IMR-90 (cell line): ENCODE results near the gene BBS1. TPM values are rescaled to one million over a fixed set of nuclear protein-coding genes. Genes with fewer than 3 reads are reported as not detected.

ENCODE experiments used
- ATAC-seq: fragments of 200-7000 bp; cut with Tn5 transposase; 2 replicates; pipeline ENCODE4 v1.9.1; 2020; ENCODE audit warnings: low read depth, mild to moderate bottlenecking, moderate library complexity
- BruUV-seq: library from RNA; stranded (reverse); fragments of 400-500 nt; replicated peaks from 2 replicates; lab custom pipeline; 2021; lab: Mats Ljungman, UMichigan
- CTCF ChIA-PET: fragments of 300-600 bp; formaldehyde crosslinking; extraction: SDS; loops from one replicate; lab custom pipeline; 2021; ENCODE audit warnings: antibody characterized with exemption; lab: Yijun Ruan, JAX
- POLR2A ChIA-PET: fragments of 300-600 bp; sonication (Branson Sonifier 250); formaldehyde crosslinking; loops from one replicate; lab custom pipeline; 2022; ENCODE audit warnings: antibody characterized with exemption; ENCODE audit not compliant: unreplicated experiment; lab: Charles Lee
- DNase-seq: peaks from one replicate; pipeline ENCODE4 v3.0.0; 2013
- H2AFZ ChIP-seq: replicated peaks from 2 replicates; pipeline ENCODE3; 2013; ENCODE audit warnings: low read length, mild to moderate bottlenecking; ENCODE audit not compliant: poor library complexity
- H2AK5ac ChIP-seq: 2 replicates; pipeline ENCODE4 v1.6.1; 2013; ENCODE audit warnings: low read depth, low read length, inconsistent platforms
- H2AK9ac ChIP-seq: replicated peaks from 2 replicates; pipeline ENCODE3; 2013; ENCODE audit warnings: mild to moderate bottlenecking, low read depth, low read length, moderate library complexity; ENCODE audit not compliant: poor library complexity
- H2BK120ac ChIP-seq: 2 replicates; pipeline ENCODE4 v1.6.1; 2013; ENCODE audit warnings: low read depth, low read length, inconsistent platforms
- H2BK15ac ChIP-seq: 3 replicates; pipeline ENCODE4 v1.6.1; 2013; ENCODE audit warnings: low read depth, low read length, inconsistent platforms
- H2BK20ac ChIP-seq: 2 replicates; pipeline ENCODE4 v1.6.1; 2013; ENCODE audit warnings: low read depth, mild to moderate bottlenecking, inconsistent platforms, low read length, moderate library complexity
- H2BK5ac ChIP-seq: 2 replicates; pipeline ENCODE4 v1.6.1; 2013; ENCODE audit warnings: mild to moderate bottlenecking, low read depth, low read length, inconsistent platforms; ENCODE audit not compliant: poor library complexity, severe bottlenecking
- H3K14ac ChIP-seq: replicated peaks from 2 replicates; pipeline ENCODE4 v1.6.1; 2013; ENCODE audit warnings: low read depth, low read length, inconsistent platforms
- H3K18ac ChIP-seq: 2 replicates; pipeline ENCODE4 v1.6.1; 2013; ENCODE audit warnings: low read depth, low read length, control low read depth
- H3K23ac ChIP-seq: 2 replicates; pipeline ENCODE4 v1.6.1; 2013; ENCODE audit warnings: low read depth, low read length, inconsistent platforms
- H3K27ac ChIP-seq: 2 replicates; pipeline ENCODE4 v1.5.1; 2013; ENCODE audit warnings: mild to moderate bottlenecking, control low read depth, low read length; ENCODE audit not compliant: insufficient read depth
- H3K27me3 ChIP-seq: 2 replicates; pipeline ENCODE4 v1.6.1; 2013; ENCODE audit warnings: low read length; ENCODE audit not compliant: control insufficient read depth, insufficient read depth
- H3K36me3 ChIP-seq: 2 replicates; pipeline ENCODE4 v1.6.1; 2013; ENCODE audit warnings: low read length, mixed read lengths; ENCODE audit not compliant: control insufficient read depth, insufficient read depth
- H3K4ac ChIP-seq: 2 replicates; pipeline ENCODE4 v1.6.1; 2013; ENCODE audit warnings: low read depth, low read length, inconsistent platforms
- H3K4me1 ChIP-seq: 2 replicates; pipeline ENCODE4 v1.6.1; 2013; ENCODE audit warnings: low read length, mixed read lengths; ENCODE audit not compliant: control insufficient read depth, insufficient read depth
- H3K4me2 ChIP-seq: 2 replicates; pipeline ENCODE4 v1.6.1; 2013; ENCODE audit warnings: low read depth, mild to moderate bottlenecking, control low read depth, low read length, moderate library complexity
- H3K4me3 ChIP-seq: 2 replicates; pipeline ENCODE4 v1.5.1; 2013; ENCODE audit warnings: low read depth, mild to moderate bottlenecking, control low read depth, low read length, moderate library complexity; ENCODE audit not compliant: insufficient read depth
- H3K56ac ChIP-seq: 2 replicates; pipeline ENCODE4 v1.6.1; 2013; ENCODE audit warnings: low read length, inconsistent platforms; ENCODE audit not compliant: insufficient read depth; ENCODE audit errors: extremely low read depth
- H3K79me1 ChIP-seq, 2 experiments: 2 replicates each; pipeline ENCODE4 v1.6.1; 2013; ENCODE audit warnings: low read length in 2 of 2, inconsistent platforms in 1 of 2, low read depth in 1 of 2
- H3K9ac ChIP-seq: 2 replicates; pipeline ENCODE4 v1.6.1; 2013; ENCODE audit warnings: low read depth, low read length, control low read depth
- H3K9me1 ChIP-seq: 2 replicates; pipeline ENCODE4 v1.6.1; 2013; ENCODE audit warnings: low read length, inconsistent platforms; ENCODE audit not compliant: insufficient read depth
- H3K9me3 ChIP-seq: 2 replicates; pipeline ENCODE4 v1.6.1; 2013; ENCODE audit warnings: low read length; ENCODE audit not compliant: control insufficient read depth, insufficient read depth
- H4K20me1 ChIP-seq: 2 replicates; pipeline ENCODE4 v1.6.1; 2013; ENCODE audit warnings: low read length, inconsistent platforms; ENCODE audit not compliant: insufficient read depth
- H4K5ac ChIP-seq: 2 replicates; pipeline ENCODE4 v1.6.1; 2013; ENCODE audit warnings: mild to moderate bottlenecking, low read depth, low read length, control low read depth
- H4K8ac ChIP-seq, 2 experiments: 2 replicates each; pipeline ENCODE4 v1.6.1; 2013; ENCODE audit warnings: low read depth in 2 of 2, low read length in 2 of 2, control low read depth in 1 of 2, inconsistent platforms in 1 of 2
- H4K91ac ChIP-seq: 2 replicates; pipeline ENCODE4 v1.6.1; 2013; ENCODE audit warnings: low read depth, low read length, inconsistent platforms; ENCODE audit not compliant: insufficient read depth
- BHLHE40 ChIP-seq: fragments of 150-350 bp; IDR thresholded peaks from 2 replicates; pipeline ENCODE4 v1.6.1; 2016; ENCODE audit warnings: mild to moderate bottlenecking, low read depth, low read length
- CEBPB ChIP-seq: IDR thresholded peaks from 2 replicates; pipeline ENCODE4 v1.6.1; 2012; ENCODE audit warnings: low read depth, low read length, improper control_type of control experiment
- CHD1 ChIP-seq: IDR thresholded peaks from 2 replicates; pipeline ENCODE4 v1.6.1; 2012; ENCODE audit warnings: low read depth, low read length, improper control_type of control experiment
- FOS ChIP-seq: fragments of 150-350 bp; IDR thresholded peaks from 2 replicates; pipeline ENCODE4 v1.6.1; 2016; ENCODE audit warnings: low read depth, low read length
- MAFK ChIP-seq: IDR thresholded peaks from 2 replicates; pipeline ENCODE4 v1.6.1; 2012; ENCODE audit warnings: low read depth, low read length, improper control_type of control experiment
- MAZ ChIP-seq: IDR thresholded peaks from 2 replicates; pipeline ENCODE4 v1.6.1; 2012; ENCODE audit warnings: low read depth, mild to moderate bottlenecking, low read length, improper control_type of control experiment, moderate library complexity, borderline replicate concordance
- MXI1 ChIP-seq: IDR thresholded peaks from 2 replicates; pipeline ENCODE4 v1.6.1; 2012; ENCODE audit warnings: low read depth, mild to moderate bottlenecking, low read length, moderate library complexity, borderline replicate concordance
- NFE2L2 ChIP-seq: fragments of 150-350 bp; IDR thresholded peaks from 2 replicates; pipeline ENCODE4 v1.6.1; 2016; ENCODE audit warnings: low read depth, mild to moderate bottlenecking, low read length
- POLR2A ChIP-seq: IDR thresholded peaks from 2 replicates; pipeline ENCODE4 v1.6.1; 2012; ENCODE audit warnings: mild to moderate bottlenecking, low read depth, low read length
- RAD21 ChIP-seq: IDR thresholded peaks from 2 replicates; pipeline ENCODE4 v1.6.1; 2012; ENCODE audit warnings: low read length, improper control_type of control experiment
- RCOR1 ChIP-seq: IDR thresholded peaks from 2 replicates; pipeline ENCODE4 v1.6.1; 2012; ENCODE audit warnings: mild to moderate bottlenecking, low read length, improper control_type of control experiment; ENCODE audit not compliant: insufficient replicate concordance
- RFX5 ChIP-seq: IDR thresholded peaks from 2 replicates; pipeline ENCODE4 v1.8.0; 2012; ENCODE audit warnings: low read depth, mild to moderate bottlenecking, low read length, moderate library complexity
- SMC3 ChIP-seq: fragments of 150-350 bp; IDR thresholded peaks from 2 replicates; pipeline ENCODE4 v1.6.1; 2016; ENCODE audit warnings: low read depth, mild to moderate bottlenecking, antibody characterized with exemption, low read length, moderate library complexity
- WGBS, 2 experiments: methylation state at CpG; one replicate each; pipeline versions ENCODE4 v1.1.5 to v1.1.7; 2013; ENCODE audit warnings: missing lambda C conversion rate in 2 of 2; ENCODE audit not compliant: insufficient read length in 1 of 2; ENCODE audit errors: extremely low coverage in 2 of 2; 5-methylcytosine and 5-hydroxymethylcytosine counted together
- dilution Hi-C: fragments of 300-500 bp; cut with HindIII; formaldehyde crosslinking; loops from one replicate; pipeline ENCODE4 v1.14.3; 2018; ENCODE audit warnings: low sequenced_read_pairs; ENCODE audit not compliant: unreplicated experiment
- in situ Hi-C: fragments of 300-500 bp; cut with MboI; formaldehyde crosslinking; loops from 3 replicates; pipeline ENCODE4 v1.14.3; 2019; ENCODE audit warnings: low sequenced_read_pairs, inconsistent platforms, mixed read lengths
- intact Hi-C: fragments of 100-400 bp; cut with micrococcal nuclease; formaldehyde crosslinking; loops from 2 replicates; pipeline ENCODE4 v1.10.0; 2022
- polyA plus RNA-seq, 3 experiments: library from polyadenylated mRNA; depleted of rRNA; stranded (reverse); fragments of >200 nt; gene quantifications; 2 replicates each; pipeline ENCODE4 v1.2.3, GENCODE V29; 2012; ENCODE audit warnings: low replicate concordance in 1 of 3
- total RNA-seq: library from RNA; depleted of rRNA; stranded (reverse); fragments of >200 nt; gene quantifications from 2 replicates; pipeline ENCODE4 v1.2.3, GENCODE V29; 2012
- TF ChIP-seq, protein P1 (sequence below): fragments of 150-350 bp; IDR thresholded peaks from 2 replicates; pipeline ENCODE4 v1.6.1; 2016; ENCODE audit warnings: low read depth, mild to moderate bottlenecking, low read length, moderate library complexity, borderline replicate concordance
- TF ChIP-seq, protein P2 (sequence below): conservative IDR thresholded peaks from 2 replicates; pipeline ENCODE4 v1.5.1; 2012; ENCODE audit warnings: mild to moderate bottlenecking, low read depth, low read length, improper control_type of control experiment
- TF ChIP-seq, protein P3 (sequence below): fragments of 150-350 bp; IDR thresholded peaks from 2 replicates; pipeline ENCODE4 v1.6.1; 2017; ENCODE audit warnings: mild to moderate bottlenecking, antibody characterized with exemption, low read length, low read depth

The BBS1 gene
- total and polyA plus RNA-seq, 2 of the 4 experiments (the other 2 are of a cell fraction) = 16.5 to 20.6 TPM

DNA sequence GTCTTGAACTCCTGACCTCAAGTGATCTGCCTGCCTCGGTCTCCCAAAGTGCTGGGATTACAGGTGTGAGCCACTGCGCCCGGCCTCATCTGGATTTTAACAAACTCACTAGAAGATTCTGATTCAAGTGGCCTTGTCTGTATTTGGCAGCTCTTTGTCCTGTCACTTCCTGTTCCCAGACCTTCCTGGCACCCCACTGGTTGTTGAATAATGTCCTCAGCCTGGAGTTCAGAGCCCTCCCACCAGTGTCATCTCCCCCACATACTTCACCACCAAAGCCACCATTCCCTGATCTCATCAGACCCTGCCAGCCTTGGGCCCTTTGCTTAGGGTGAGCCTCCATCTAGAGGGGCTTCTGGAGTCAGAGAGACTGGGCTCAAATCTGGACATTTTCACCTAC is 40.4 kb upstream of the BBS1 start:
- intact Hi-C loops = no loop called here
- in situ Hi-C loops = no loop called here
- peaks cover 32% of the 10 kb centered on the region for H3K36me3 ChIP-seq
- peaks cover 20 to 27% of the 10 kb centered on the region in 2 experiments for H3K79me1 ChIP-seq
- no peak overlapping the region for H4K5ac ChIP-seq
- no peak overlapping the region for H2BK120ac ChIP-seq
- no peak overlapping the region for H2AK5ac ChIP-seq
- H2BK15ac ChIP-seq = no peak overlapping the region
- ChIA-PET POLR2A (no interaction called here), CTCF (no interaction called here)
- WGBS, 2 experiments = 74% methylated on average over 3 of the region's 3 CpGs; no CpG with 5 or more reads in 1 of the 2 experiments
- H4K20me1 ChIP-seq = no peaks in the 10 kb centered on the region; the same call in 1 of the 2 replicates
- TF ChIP-seq MAZ (no peak), SMC3 (no peak), MXI1 (no peak), MAFK (no peak), POLR2A (no peak), RAD21 (no peak), NFE2L2 (no peak), RCOR1 (no peak), CEBPB (no peak), RFX5 (no peak), BHLHE40 (no peak), FOS (no peak), CHD1 (no peak)
- TF ChIP-seq, protein P1, sequence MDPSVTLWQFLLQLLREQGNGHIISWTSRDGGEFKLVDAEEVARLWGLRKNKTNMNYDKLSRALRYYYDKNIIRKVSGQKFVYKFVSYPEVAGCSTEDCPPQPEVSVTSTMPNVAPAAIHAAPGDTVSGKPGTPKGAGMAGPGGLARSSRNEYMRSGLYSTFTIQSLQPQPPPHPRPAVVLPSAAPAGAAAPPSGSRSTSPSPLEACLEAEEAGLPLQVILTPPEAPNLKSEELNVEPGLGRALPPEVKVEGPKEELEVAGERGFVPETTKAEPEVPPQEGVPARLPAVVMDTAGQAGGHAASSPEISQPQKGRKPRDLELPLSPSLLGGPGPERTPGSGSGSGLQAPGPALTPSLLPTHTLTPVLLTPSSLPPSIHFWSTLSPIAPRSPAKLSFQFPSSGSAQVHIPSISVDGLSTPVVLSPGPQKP = no peak
- TF ChIP-seq, protein P2, sequence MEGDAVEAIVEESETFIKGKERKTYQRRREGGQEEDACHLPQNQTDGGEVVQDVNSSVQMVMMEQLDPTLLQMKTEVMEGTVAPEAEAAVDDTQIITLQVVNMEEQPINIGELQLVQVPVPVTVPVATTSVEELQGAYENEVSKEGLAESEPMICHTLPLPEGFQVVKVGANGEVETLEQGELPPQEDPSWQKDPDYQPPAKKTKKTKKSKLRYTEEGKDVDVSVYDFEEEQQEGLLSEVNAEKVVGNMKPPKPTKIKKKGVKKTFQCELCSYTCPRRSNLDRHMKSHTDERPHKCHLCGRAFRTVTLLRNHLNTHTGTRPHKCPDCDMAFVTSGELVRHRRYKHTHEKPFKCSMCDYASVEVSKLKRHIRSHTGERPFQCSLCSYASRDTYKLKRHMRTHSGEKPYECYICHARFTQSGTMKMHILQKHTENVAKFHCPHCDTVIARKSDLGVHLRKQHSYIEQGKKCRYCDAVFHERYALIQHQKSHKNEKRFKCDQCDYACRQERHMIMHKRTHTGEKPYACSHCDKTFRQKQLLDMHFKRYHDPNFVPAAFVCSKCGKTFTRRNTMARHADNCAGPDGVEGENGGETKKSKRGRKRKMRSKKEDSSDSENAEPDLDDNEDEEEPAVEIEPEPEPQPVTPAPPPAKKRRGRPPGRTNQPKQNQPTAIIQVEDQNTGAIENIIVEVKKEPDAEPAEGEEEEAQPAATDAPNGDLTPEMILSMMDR = no peak
- TF ChIP-seq, protein P3, sequence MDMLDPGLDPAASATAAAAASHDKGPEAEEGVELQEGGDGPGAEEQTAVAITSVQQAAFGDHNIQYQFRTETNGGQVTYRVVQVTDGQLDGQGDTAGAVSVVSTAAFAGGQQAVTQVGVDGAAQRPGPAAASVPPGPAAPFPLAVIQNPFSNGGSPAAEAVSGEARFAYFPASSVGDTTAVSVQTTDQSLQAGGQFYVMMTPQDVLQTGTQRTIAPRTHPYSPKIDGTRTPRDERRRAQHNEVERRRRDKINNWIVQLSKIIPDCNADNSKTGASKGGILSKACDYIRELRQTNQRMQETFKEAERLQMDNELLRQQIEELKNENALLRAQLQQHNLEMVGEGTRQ = no peak
- no peak overlapping the region for H3K4me2 ChIP-seq
- ATAC-seq (no peak), DNase-seq (no peak)
- H2AK9ac ChIP-seq = no peak overlapping the region
- H3K9me1 ChIP-seq = peaks cover 8% of the 10 kb centered on the region
- H3K4me1 ChIP-seq = peaks cover 8% of the 10 kb centered on the region; the same call in 1 of the 2 replicates
- no peak overlapping the region for H4K8ac ChIP-seq
- no peak overlapping the region for H3K27ac ChIP-seq
- H3K23ac ChIP-seq = no peak overlapping the region
- H3K9me3 ChIP-seq = no peaks in the 10 kb centered on the region
- dilution Hi-C loops = no loop called here
- H3K18ac ChIP-seq = no peak overlapping the region
- H3K56ac ChIP-seq = no peak overlapping the region
- no peak overlapping the region for H2AFZ ChIP-seq
- H2BK5ac ChIP-seq = no peak overlapping the region
- H3K14ac ChIP-seq = no peak overlapping the region
- H3K9ac ChIP-seq = no peak overlapping the region
- no peaks in the 10 kb centered on the region for H3K27me3 ChIP-seq
- H3K4ac ChIP-seq = no peak overlapping the region
- BruUV-seq = no TSS peak
- no peak overlapping the region for H3K4me3 ChIP-seq
- H4K91ac ChIP-seq = no peak overlapping the region
- no peak overlapping the region for H2BK20ac ChIP-seq
